ENCODE results near the gene MYL3.

MYL3 gene

DNA sequence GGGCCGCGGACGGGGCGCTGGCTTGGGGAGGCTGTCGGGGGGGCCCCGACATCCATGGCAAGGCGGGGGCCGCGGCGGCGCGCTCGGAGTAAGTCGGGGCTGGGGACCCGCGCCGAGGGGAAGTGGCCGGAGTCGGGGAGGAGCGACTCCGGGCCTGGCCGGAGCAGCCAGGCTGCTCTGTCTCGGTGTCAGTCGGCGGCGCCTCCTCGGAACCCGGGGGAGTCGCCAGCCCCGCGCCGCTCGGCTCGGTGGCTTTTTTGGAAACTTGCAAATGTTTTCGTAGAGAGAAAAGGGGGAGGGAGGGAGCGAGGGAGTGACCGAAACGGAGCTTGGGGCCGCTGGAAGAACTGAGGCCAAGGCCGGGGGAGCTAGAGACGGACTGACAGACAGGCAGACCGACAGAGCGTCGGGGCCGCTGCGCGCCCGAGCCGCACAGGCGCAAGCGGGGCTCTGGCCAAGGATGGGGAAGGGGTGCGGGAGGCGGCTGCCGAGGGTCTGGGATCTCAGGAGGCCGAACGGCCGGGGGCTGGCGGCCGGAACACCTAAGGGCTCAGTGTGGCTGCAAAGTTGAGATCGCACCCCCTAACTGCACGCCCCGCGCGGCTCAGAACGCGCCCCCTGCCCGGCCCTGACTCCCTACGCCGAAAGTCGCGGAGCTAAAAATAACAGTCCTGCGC lies 19.3 kb upstream of the MYL3 start:
- peak; percentile 14 for DNase-seq

DNA sequence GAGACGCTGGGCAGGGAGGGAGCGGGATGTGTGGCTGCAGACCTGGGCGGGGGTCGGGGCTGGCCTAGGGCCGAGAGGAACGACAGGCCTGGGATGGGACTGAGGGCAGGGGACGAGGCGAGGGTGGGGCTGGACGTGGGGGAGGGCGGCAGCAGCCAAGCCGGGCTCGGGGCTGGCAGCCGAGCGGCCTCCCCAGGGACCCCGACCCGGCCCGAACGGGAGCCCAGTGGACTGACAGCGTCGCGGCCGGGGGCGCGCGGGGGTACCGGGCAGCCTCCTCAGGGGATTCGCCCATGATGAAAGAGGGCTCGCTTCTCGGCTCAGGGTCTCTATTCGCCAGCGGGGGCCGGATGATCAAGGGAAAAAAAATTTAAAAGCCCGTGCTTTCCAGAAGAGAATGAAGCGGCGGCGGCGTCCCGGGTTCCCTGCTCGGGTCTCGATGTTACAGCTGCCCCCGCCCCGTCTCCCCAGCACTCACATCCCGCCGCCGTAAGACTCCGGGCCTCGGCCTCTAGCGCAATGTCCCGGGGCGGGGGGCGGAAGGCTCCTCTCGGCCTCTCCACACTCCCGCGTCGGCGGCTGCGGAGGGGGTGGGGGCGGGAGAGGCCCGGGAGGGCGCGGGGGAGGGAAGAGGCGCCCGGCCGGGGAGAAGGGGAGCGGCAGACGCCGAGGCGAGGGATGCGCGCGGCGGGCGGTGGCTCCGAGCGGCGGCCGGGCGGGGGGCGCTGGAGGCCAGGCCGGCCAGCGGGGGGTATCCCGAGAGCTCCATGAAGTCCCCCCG lies 18.5 kb upstream of the MYL3 start:
- peak; percentile 17 for DNase-seq

DNA sequence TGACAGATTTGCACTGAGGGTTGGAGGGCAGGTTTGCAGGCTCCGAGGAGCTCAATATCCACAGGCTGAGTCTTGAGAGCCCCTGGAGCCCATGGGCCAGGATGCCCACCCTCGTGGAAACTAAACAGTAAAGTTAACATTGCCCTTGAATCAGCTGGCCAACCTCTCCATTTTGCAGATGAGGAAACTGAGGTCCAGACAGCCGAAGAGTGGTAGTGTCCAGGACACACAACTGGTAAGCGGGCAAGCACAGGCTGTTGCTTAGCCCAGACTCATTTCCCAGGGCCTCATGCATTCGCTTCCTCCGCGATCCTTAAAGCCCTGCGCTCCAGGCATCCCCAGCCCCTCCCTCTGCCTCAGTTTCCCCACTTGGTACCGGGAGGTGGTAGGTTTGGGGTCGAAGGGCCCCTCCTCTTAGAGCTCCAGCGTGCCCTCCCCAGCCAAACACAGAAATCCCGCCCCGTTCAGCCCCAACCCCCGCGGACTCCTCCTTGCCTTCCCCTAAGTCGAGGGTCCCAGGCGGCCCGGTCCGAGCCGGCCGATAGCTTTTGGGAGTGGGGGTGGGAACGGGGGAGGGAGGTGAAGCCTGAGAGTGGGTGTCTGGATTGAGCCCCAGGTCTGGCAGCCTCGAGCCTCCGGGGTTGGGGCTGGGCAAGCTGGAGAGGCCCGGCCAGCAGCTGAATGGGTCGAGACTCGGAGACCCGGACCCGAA lies 17.8 kb upstream of the MYL3 start:
- DNase-seq = no peak

DNA sequence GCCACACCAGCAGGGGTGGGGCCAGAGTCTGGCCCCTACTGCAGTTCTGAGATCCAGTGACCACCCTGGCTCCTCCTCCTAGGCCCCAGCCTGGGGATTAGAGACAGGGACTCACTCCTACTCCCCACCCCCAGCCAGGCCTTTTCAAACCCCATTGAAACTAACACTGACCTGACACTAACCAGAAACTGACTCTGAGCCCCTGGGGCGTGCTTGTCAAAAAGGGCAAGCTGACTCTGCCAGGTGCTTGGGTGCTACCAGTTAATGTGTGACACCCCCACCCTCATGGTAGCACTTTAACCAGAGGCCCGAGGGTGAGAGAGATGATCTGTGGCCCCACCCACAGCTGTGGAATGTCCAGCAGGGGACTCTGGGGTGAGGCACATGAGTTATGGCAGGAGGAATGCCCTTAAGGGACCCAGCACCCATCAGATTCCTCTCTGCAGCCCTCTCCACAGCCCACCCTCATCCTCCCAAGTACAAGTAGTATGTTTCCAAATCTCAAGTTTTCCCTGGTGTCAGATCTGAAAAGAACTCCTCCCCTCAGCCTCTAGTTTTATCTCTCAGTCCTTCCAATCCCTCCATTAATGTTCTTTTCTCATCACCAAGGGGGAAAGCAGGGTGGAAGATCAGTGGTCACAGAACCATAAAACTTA lies 15.7 kb upstream of the MYL3 start:
- peak; percentile 37 for DNase-seq

DNA sequence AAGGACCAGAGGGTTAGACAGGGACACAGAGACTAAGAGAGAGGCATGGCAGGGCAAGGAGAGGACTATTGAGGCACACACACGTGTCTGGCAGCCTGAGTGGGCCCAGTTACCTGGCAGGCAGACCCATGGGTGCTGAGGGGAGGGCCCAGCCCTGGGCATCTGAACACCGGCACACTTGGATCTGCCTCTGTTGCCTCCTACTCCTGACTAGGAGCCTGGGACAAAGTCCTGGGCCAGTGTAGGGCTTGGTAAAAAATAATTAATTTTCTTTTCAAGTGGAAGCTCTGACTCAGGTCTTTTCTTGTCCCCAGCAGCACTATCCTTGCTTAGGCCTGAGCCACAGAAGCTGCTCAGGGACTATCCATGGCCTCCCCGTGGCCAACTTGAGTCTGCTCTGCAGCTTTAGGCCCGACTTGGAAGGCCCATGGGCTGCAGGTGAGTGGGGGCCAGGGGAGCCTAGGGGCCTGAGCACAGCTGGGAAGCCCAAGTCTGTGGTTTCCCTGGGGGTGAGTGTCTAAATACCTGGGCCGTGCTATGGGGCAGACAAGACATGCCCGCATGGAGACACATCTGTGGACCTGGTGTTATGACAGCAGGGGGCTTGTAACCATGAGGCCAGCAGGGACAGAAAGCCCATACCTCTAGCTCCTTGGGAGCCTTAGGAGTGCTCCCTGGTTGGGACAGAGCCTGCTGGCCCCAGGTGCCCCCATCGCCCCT lies 14.3 kb upstream of the MYL3 start, which contains the start of gene PTH1R:
PTH1R (plus strand) TSS at position 316 of the 720 bp plus-strand sequence. CDS start 5,839 bp downstream, outside the sequence.
- no peak for DNase-seq

DNA sequence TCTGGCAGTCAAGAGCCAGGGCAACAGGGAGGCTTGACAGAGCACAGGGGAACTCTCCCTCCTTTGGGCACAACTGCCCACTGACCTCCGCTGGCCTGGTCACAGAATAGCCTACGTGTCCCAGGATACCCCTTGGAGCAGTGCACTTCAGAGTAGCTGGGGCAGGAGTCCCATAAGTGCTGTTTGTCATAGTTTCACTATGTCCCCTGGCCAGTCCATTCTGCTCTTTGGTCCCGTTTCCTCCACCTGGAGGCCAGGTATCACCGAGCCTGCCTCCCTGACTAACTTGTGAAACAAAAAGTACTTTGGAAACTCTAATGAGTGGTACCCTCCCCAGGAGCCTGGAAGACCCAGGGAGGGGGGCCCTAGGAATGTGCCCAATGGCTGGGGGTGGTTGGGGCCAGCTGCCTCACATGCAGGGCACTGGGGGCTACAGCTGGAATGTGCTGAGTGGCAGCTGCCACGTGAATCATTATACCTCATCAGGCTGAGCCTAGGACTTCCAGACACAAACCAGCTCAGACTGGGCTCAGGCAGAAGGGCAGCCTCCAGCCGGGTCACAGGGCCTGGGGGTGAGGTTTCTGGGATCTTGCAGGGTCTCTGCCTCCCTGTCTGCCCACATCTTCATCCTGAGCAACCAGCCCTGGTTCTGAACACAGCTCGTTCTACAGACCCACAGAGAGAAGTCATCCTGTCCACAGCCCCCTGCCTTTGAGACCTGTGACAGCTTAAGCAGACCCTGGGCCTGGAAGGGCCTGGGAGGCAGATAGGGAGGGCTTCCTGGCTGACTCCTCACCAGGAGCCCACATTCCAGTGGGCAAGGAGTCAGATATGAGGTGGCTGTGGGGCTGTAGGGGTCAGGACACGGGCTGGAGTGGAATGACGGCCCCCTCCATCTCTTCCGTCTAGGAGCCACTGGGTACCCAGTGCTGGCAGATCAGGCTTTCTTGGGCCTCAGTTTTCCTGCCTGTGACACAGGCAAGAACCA lies 13.4 kb upstream of the MYL3 start:
- no peak for DNase-seq

DNA sequence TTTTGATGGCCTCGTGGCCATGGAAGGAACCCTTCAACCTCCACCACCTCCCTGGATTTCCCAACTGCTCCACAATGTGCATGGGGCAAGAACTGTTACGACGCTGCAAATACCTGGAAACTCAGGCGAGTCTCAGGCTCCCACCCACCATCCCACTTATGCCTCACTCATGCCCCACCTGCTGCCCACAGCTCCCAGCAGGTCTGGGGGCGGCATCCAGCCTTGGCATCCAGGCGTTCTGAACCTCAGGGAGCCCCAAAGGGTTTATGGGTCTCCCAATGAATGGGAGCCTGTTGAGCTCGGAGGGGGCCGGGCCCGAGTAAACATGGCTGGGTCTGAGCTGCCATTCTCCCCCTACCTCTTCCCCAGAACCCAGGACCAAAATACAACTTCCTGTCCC lies 12.3 kb upstream of the MYL3 start:
- no peak for DNase-seq

DNA sequence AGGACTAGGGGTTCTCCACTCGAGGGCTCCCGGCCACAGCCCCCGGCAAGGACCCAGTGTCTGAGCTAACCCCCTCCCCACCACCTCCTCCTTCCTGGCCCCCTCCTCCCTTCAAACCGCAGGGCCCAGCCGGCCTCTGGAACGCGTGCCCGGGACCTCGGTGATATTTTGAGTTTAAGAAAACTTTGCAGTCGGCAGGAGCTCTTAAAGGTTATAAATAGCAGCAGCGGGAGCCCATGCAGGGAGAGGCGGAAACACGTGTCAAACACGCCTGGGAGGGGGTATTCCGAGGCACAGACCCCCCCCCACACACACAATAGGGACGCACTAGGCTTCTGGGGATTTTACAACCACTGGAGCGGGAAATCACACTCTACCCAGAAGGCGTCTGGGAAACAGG lies 11.2 kb upstream of the MYL3 start:
- DNase-seq = no peak

DNA sequence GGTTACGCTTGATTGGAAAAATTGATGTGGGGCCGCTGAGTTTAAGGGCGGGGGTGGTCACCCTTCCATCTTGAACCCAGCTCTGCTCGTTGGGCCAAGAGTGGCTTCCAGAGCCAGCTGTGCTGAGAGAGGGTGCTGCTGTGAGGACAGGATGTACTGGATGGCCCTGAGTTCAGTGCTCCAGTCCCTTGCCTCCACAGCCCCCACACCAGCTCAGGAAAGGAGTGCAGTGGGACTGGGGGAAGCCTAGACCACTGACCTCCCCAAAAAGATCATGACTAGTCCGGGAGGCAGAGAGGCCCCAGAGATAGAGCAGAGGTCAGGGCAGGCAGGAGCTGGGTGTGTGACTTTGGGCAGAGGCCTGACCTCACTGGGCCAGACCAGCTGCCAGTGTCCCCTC lies 10.3 kb upstream of the MYL3 start:
- no peak for DNase-seq

DNA sequence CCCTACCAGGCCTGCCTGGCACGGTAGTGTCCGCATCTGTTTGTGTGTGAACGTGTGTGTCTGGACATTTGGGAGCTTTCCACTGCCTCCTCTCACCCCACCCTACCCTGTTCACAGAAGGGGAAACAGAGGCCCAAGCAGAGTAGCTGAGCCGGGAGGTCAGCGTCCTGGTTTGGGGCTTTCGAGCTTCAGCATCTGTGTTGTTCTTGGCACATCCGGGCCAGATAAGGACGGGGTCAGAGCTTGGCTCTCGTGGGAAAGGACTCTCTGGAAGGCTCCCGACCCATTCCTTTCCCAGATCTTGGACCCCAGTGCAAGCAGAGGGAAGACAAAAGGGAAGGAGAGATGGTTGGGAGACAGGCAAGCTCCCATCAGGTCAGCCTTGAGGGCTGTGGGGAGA lies 8.0 kb upstream of the MYL3 start:
- DNase-seq = no peak

DNA sequence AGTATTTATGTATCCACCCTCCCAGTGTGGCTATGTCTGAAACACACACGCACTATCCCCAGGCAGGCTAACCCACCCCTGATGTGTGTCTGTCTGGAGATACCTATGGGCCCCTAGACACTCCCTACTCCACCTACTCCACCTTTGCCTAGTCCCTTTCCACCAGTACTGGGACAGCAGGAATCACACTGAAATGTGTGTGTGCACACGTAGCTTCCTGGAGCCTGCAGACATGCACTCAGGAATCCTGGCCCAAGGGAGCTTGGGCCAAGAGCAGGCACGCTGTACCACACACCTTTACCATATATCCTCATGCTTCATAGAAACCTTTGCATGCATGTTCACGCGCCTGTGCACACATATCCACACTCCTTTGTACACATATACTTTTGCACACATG lies 7.4 kb upstream of the MYL3 start:
- no peak for DNase-seq

DNA sequence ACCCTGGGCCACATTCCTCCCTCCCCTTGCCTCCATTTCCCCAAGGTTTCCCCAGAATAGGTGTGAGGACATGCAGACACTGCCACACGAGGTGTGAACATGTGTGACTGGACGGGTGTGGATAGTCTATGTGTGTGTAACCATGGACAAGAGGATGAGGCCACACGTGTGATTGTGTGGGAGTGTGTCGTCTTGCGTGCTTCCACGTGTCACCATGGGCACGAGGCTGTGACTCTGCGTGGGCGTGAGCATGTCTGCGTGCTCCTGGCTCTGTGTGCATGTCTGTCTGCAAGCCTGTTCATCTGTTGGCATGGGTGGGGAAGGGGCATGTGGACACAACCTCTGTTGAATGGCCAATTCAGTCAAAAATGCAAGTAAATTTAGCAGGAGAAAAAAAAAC lies 6.2 kb upstream of the MYL3 start:
- DNase-seq = no peak

DNA sequence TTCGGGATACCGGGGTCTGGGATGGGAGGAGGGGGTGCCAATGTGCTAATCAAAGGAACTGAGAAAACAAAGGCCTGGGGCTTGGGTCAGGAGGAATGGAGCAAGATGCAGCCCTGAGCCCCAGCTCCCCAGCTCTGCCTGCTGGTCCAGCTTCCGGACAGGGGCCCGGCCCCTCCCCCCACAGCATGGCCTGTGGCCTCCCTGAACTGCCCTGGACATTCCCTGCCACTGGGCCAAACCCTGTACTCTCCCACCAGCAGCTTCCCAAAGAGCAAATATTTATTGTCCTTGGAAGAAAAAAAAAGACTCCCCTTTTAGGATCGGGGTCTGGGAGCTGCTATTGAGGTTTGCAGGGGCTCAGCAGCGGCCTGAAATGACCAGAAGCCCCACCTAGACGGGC lies 5.7 kb upstream of the MYL3 start:
- no peak for DNase-seq

DNA sequence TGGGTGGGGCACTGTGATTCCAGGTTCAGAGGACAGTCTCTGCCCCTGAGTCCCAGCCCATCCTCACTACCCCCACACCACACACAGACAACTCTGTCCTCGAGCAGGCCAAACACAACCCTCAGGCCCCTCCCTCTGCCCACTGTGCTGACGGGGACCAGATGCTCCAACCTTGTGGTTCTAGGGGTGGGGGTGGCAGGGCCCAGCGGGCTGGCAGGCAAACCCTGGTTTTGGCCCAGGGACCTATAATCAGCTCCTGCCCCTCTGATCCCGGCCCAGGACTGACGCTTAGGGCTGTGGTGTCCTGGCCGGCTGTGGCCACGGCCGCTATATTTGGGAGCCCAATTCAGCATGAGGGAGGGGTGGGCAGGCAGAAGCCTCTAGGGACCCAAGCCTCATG lies 5.0 kb upstream of the MYL3 start:
- no peak for DNase-seq

DNA sequence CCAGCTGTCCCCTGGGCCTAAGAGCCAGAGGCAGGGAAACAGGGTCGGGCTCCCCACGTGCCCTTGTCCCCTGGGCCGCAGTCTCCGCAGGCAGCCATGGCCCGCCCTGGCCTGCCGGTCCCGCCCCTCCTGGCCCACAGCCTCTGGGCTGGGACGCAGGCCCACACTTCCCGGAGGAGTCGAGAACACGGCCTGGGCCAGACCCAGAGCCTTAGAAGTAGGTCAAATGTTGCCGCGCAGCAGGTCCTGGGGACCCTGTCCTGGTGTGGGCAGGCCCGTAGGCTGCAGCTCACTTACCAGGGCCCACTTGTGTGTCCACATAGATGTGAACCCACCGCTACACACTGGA lies 4.3 kb upstream of the MYL3 start:
- no peak for DNase-seq

DNA sequence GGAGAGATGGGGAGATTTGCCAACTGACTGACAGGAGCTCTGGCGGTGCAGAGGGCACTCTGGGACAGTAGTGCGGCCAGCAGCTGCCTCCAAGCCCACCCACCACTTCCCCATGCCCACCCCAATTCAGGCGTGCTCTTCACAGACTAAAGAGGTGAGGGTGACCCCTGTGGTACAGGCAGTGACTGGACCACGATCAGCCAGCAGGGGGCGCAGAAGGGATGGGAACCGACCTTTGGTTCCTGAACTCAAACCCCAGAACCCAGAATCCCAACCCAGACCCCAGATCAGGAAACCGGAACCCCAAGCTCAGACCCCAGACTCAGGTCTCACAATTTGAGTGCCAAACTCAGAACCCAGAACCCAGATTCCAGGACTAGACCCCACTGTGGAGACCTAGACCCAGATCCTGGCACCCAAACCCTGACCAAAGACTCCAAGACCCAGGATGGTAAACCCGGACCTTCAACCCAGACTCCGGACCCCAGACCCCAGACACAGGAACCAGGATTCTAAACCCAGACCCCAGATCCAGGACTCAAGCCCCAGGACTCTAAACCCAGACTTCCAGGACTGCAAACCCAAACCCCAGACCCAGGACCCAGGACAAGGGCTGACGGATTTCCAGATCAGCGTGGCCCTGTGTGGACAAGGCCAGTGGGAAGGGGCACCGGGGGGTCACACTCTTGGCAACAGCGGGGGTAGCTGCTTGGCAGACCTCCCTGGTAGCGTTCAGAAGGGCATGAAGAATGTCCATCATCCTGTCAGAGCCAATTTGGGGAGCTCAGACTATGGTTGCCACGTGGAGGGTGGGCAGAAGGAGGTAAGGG lies 3.7 kb upstream of the MYL3 start:
- peak; percentile 74 for DNase-seq

DNA sequence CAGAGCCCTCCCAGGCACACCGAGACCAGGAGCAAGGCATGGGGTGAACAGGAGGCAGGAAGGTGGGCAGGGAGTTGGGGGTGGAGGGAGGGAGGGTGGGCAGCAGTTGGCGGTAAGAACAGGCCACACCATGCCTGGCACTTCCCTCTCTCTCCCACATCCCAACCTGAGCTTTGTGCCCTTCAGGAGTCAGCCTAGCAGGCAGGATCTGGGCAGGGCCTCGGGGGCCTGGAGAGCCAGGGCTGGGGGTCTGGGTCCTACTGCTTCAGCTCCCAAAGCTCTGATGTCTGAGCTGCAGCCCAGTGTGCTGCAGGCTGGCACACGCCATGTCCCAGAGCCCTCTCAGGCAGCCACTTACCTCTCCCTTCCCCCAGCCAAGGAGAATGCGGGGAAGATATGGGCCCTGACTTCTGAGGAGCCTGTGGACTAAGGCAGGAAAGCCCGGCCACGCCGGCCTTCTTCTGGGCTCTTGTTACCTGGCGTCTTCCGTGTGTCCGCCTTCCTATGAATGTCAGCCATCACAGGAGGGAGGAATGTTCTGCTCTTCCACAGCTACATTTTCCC lies 2.9 kb upstream of the MYL3 start:
- DNase-seq = no peak

DNA sequence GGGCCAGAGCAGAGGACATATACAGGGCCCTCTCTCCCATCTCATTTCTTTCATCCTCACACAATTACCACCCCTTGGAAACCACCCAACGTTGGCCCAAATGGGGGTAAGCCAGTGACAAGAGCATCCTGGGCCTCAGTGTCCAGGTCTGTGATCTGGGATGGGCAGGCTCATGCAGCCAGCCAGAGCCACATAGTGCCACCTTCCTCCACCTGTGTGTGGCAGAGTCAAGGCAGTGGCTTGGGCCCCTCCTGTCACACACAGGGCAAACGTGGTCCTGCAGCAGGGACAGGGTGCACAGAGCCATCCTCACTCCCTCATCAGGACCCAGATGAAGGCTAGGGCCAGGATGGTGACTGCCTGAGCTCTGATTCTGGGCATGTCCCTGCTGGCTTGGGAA lies 2.3 kb upstream of the MYL3 start:
- DNase-seq = no peak

DNA sequence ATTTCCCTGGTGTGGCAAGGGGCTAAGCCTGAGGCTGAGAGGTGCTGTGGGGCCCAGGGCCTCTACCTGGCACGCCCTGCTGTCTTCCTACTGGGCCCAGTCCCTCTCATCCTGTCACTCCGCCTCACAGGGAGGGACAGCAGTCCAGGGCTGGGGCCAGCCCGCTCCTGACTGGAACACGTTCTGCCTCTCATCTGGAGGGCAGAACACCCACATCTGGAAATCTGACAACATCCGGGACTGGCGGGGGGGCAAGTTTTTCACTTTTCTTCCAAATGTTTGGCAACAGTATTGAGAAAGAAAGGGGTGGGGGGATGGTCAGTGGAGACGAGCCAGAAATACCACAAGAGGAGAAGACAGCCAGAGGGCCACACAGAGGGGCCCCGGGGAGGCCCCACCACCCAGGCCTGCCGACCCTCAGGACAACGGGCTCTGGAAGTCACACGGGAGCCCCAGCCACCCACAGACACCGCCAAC lies 1.8 kb upstream of the MYL3 start:
- DNase-seq = no peak
